HG02885 (cell line): ENCODE data around the gene ARPP19.
"Not testable (repeated sequence)": the region's sequence is repeated elsewhere in the genome, so short reads cannot be mapped to it uniquely, and the experiment has no call there.

Experiments
- ATAC-seq: cut with Tn5 transposase; IDR thresholded peaks from one replicate; pipeline ENCODE4 v1.9.1; 2021; ENCODE audit warnings: mild to moderate bottlenecking; ENCODE audit not compliant: unreplicated experiment, poor library complexity

ARPP19 gene

GRCh38 chr15:52568601-52569585, at the start of gene ARPP19:
TSS of gene ARPP19 (minus strand) at chr15:52569030. CDS start at chr15:52568892, 138 bp downstream.
- ATAC-seq = peak; percentile 73

GRCh38 chr15:52617026-52617425, 48.2 kb upstream of the ARPP19 start:
- no peak for ATAC-seq

- no peak for ATAC-seq
Observed at GRCh38 chr15:52615302-52615701, 46.5 kb upstream of the ARPP19 start.

GRCh38 chr15:52609593-52609992, 40.8 kb upstream of the ARPP19 start:
- ATAC-seq = no peak

- ATAC-seq = no peak
Observed at GRCh38 chr15:52584414-52584813, 15.6 kb upstream of the ARPP19 start.

GRCh38 chr15:52579852-52580251, 11.0 kb upstream of the ARPP19 start:
- ATAC-seq = no peak

GRCh38 chr15:52576692-52577091, 7.9 kb upstream of the ARPP19 start:
- no peak for ATAC-seq

- ATAC-seq = not testable (repeated sequence)
Observed at GRCh38 chr15:52575573-52575972, 6.7 kb upstream of the ARPP19 start.

- no peak for ATAC-seq
Observed at GRCh38 chr15:52575072-52575471, 6.2 kb upstream of the ARPP19 start.

- not testable (repeated sequence) for ATAC-seq
Observed at GRCh38 chr15:52574623-52575022, 5.8 kb upstream of the ARPP19 start.

- ATAC-seq = peak; percentile 21
Observed at GRCh38 chr15:52567871-52568600, 794 bp downstream of the ARPP19 start.

GRCh38 chr15:52566889-52567288, 1.9 kb downstream of the ARPP19 start:
- no peak for ATAC-seq

GRCh38 chr15:52565417-52566358, 3.1 kb downstream of the ARPP19 start:
- ATAC-seq = peak; percentile 42

- no peak for ATAC-seq
Observed at GRCh38 chr15:52563501-52564060, 5.2 kb downstream of the ARPP19 start.

GRCh38 chr15:52559575-52559974, 9.3 kb downstream of the ARPP19 start:
- ATAC-seq = peak; percentile 45

- ATAC-seq = peak; percentile 22
Observed at GRCh38 chr15:52559022-52559421, 9.8 kb downstream of the ARPP19 start.

- ATAC-seq = peak; percentile 81
Observed at GRCh38 chr15:52558196-52558595, 10.6 kb downstream of the ARPP19 start.

- ATAC-seq = no peak
Observed at GRCh38 chr15:52557274-52557641, 11.6 kb downstream of the ARPP19 start.

GRCh38 chr15:52556524-52557273, 12.1 kb downstream of the ARPP19 start:
- no peak for ATAC-seq
